HepG2 (cell line): Measurements from ENCODE around the gene PDZD7. TPM values are rescaled to one million over a fixed set of nuclear protein-coding genes. Genes with fewer than 3 reads are reported as not detected.

Experiments used
- ATM ChIP-seq: fragments of 450-650 bp; IDR thresholded peaks from 2 replicates; pipeline ENCODE4 v1.7.1; 2017; ENCODE audit warnings: mild to moderate bottlenecking, borderline replicate concordance
- GMEB2 ChIP-seq: IDR thresholded peaks from 2 replicates; pipeline ENCODE4 v1.6.1; 2016; ENCODE audit warnings: missing biosample characterization, missing genetic modification reagents, low read depth
- HIVEP1 ChIP-seq: sonication (generic); formaldehyde crosslinking; IDR thresholded peaks from 2 replicates; pipeline ENCODE4 v1.4.0; 2020; ENCODE audit warnings: mild to moderate bottlenecking, missing genetic modification reagents
- HMG20B ChIP-seq: conservative IDR thresholded peaks from 2 replicates; pipeline ENCODE4 v1.6.1; 2016; ENCODE audit warnings: missing genetic modification reagents, missing compliant biosample characterization
- HOXA3 ChIP-seq: sonication (generic); formaldehyde crosslinking; IDR thresholded peaks from 2 replicates; pipeline ENCODE4 v1.5.0; 2020; ENCODE audit warnings: missing genetic modification reagents
- KLF12 ChIP-seq: sonication (generic); formaldehyde crosslinking; IDR thresholded peaks from 2 replicates; pipeline ENCODE4 v1.4.0; 2020; ENCODE audit warnings: missing genetic modification reagents, borderline replicate concordance
- MXD3 ChIP-seq: IDR thresholded peaks from 2 replicates; pipeline ENCODE4 v1.6.1; 2016; ENCODE audit warnings: mild to moderate bottlenecking, missing biosample characterization, missing genetic modification reagents
- MXI1 ChIP-seq: IDR thresholded peaks from 3 replicates; pipeline ENCODE4 v1.6.1; 2012; ENCODE audit warnings: low read depth, low read length, inconsistent platforms, borderline replicate concordance
- NONO ChIP-seq, 2 experiments: fragments of 450-650 bp in 1 of 2; sonication (generic) in 1 of 2; formaldehyde crosslinking in 1 of 2; IDR thresholded peaks in 1 of 2; conservative IDR thresholded peaks in 1 of 2; 2 replicates each; pipeline versions ENCODE4 v1.6.1 to v1.8.0; 2017 to 2022; ENCODE audit warnings: mild to moderate bottlenecking in 1 of 2, missing genetic modification reagents in 1 of 2, moderate library complexity in 1 of 2
- PAF1 ChIP-seq: IDR thresholded peaks from 2 replicates; pipeline ENCODE4 v1.6.1; 2016; ENCODE audit warnings: missing genetic modification reagents, missing compliant biosample characterization
- PRDM15 ChIP-seq: sonication (generic); formaldehyde crosslinking; IDR thresholded peaks from 2 replicates; pipeline ENCODE4 v1.4.0; 2020; ENCODE audit warnings: missing genetic modification reagents
- RBM39 ChIP-seq: fragments of 200-400 bp; formaldehyde crosslinking; IDR thresholded peaks from one replicate; pipeline ENCODE4 v1.6.1; 2018; ENCODE audit warnings: antibody characterized with exemption, mild to moderate bottlenecking, low read depth, low read length; ENCODE audit not compliant: poor library complexity, severe bottlenecking
- RXRA ChIP-seq: sonication (generic); formaldehyde crosslinking; IDR thresholded peaks from 2 replicates; pipeline ENCODE4 v1.5.1; 2020; ENCODE audit warnings: missing genetic modification reagents
- SKI ChIP-seq: fragments of 450-650 bp; IDR thresholded peaks from one replicate; pipeline ENCODE4 v1.6.1; 2018; ENCODE audit warnings: mild to moderate bottlenecking; ENCODE audit not compliant: partially characterized antibody
- SMAD1 ChIP-seq: sonication (generic); formaldehyde crosslinking; IDR thresholded peaks from 2 replicates; pipeline ENCODE4 v1.4.0; 2020; ENCODE audit warnings: missing genetic modification reagents, low read depth, mild to moderate bottlenecking, borderline replicate concordance
- SOX13 ChIP-seq, 3 experiments: fragments of 450-650 bp in 1 of 3; sonication (generic) in 1 of 3; formaldehyde crosslinking in 1 of 3; IDR thresholded peaks in 2 of 3; conservative IDR thresholded peaks in 1 of 3; 2 replicates each; pipeline versions ENCODE4 v1.5.0 to v1.6.1; 2016 to 2020; ENCODE audit warnings: antibody characterized with exemption in 1 of 3, mild to moderate bottlenecking in 1 of 3, missing compliant biosample characterization in 1 of 3, missing genetic modification reagents in 1 of 3, moderate library complexity in 1 of 3
- TEAD3 ChIP-seq: optimal IDR thresholded peaks from 2 replicates; pipeline ENCODE3; 2016; ENCODE audit warnings: borderline replicate concordance
- THAP11 ChIP-seq: IDR thresholded peaks from 2 replicates; pipeline ENCODE4 v1.6.1; 2016; ENCODE audit warnings: missing biosample characterization, missing genetic modification reagents
- TRIM22 ChIP-seq: fragments of 450-650 bp; IDR thresholded peaks from 2 replicates; pipeline ENCODE4 v1.6.1; 2017
- ZNF234 ChIP-seq: sonication (generic); formaldehyde crosslinking; conservative IDR thresholded peaks from 2 replicates; pipeline ENCODE4 v1.5.1; 2020; ENCODE audit warnings: mild to moderate bottlenecking, missing genetic modification reagents
- ZNF678 ChIP-seq: sonication (generic); formaldehyde crosslinking; IDR thresholded peaks from 2 replicates; pipeline ENCODE4 v1.4.0; 2020; ENCODE audit warnings: mild to moderate bottlenecking, missing genetic modification reagents
- ZNF766 ChIP-seq: sonication (generic); formaldehyde crosslinking; IDR thresholded peaks from 2 replicates; pipeline ENCODE4 v1.5.0; 2020; ENCODE audit warnings: missing genetic modification reagents, borderline replicate concordance
- ZNF768 ChIP-seq: sonication (generic); formaldehyde crosslinking; IDR thresholded peaks from 2 replicates; pipeline ENCODE4 v1.4.0; 2020; ENCODE audit warnings: missing genetic modification reagents
- polyA plus RNA-seq, 8 experiments: library from polyadenylated mRNA; depleted of rRNA in 3 of 8; stranded (reverse) in 7 of 8; unstranded in 1 of 8; fragments of >200 nt; fragmentation: Illumina TruSeq in 4 of 8; extraction: Trizol in 4 of 8; gene quantifications; 2 replicates each; pipeline versions ENCODE4 v1.2.1 to v1.2.3, GENCODE V29; 2011 to 2016; ENCODE audit warnings: low read depth in 4 of 8, missing spikeins in 1 of 8, mixed read lengths in 1 of 8; ENCODE audit not compliant: insufficient read depth in 1 of 8
- total RNA-seq, 5 experiments: library from RNA; depleted of rRNA; stranded (reverse); fragments of >200 nt; fragmentation: Illumina TruSeq; extraction: Trizol; gene quantifications; 2 replicates each; pipeline ENCODE4 v1.2.3, GENCODE V29; 2016; ENCODE audit warnings: low read depth in 1 of 5

PDZD7 gene
- total and polyA plus RNA-seq, 2 of the 13 experiments (the other 11 are each of a cell fraction or from before 2014, with no cell fraction given) = 0.58 to 0.73 TPM

GRCh38 chr10:101067356-101068083 lies 36.6 kb upstream of the PDZD7 start (continued):
- 0 out of 2 replicates have a peak, but pooled peaks have one; percentile 53 for TF ChIP-seq KLF12 (CRISPR knock-in tag)
- no peak for TF ChIP-seq ZNF234 (CRISPR knock-in tag)
- TF ChIP-seq MXI1 = peak; percentile 33; the same call in 1 of the 3 replicates
- TF ChIP-seq HIVEP1 (CRISPR knock-in tag) = peak; percentile 36; the same call in 1 of the 2 replicates
- peak; percentile 40; the same call in 1 of the 2 replicates for TF ChIP-seq HOXA3 (CRISPR knock-in tag)
- TF ChIP-seq RBM39 = peak; percentile 17
- no peak for TF ChIP-seq SOX13 (IDR thresholded peaks at IDR 0.05)
- TF ChIP-seq SOX13 (CRISPR knock-in tag; conservative IDR thresholded peaks at IDR 0.05 in 1 of 2, IDR thresholded peaks at IDR 0.05 in 1 of 2) = no peak
- TF ChIP-seq GMEB2 (CRISPR knock-in tag) = no peak
- no peak for TF ChIP-seq ATM
- TF ChIP-seq TEAD3 (CRISPR knock-in tag) = peak; percentile 18
- 0 out of 2 replicates have a peak, but pooled peaks have one; percentile 43 for TF ChIP-seq THAP11
- no peak for TF ChIP-seq ZNF678
- TF ChIP-seq NONO (IDR thresholded peaks at IDR 0.05) = no peak
- TF ChIP-seq NONO (CRISPR knock-in tag; conservative IDR thresholded peaks at IDR 0.05) = peak; percentile 68
- TF ChIP-seq TRIM22 = no peak
- TF ChIP-seq PAF1 = no peak
- peak; percentile 68; the same call in 1 of the 2 replicates for TF ChIP-seq RXRA (CRISPR knock-in tag)
- TF ChIP-seq PRDM15 (CRISPR knock-in tag) = peak; percentile 25; the same call in 1 of the 2 replicates
- TF ChIP-seq ZNF766 (CRISPR knock-in tag) = no peak
- TF ChIP-seq SKI = no peak
- TF ChIP-seq ZNF768 (CRISPR knock-in tag) = peak; percentile 66; the same call in 1 of the 2 replicates
- no peak for TF ChIP-seq HMG20B (CRISPR knock-in tag)
- TF ChIP-seq SMAD1 = no peak
- 0 out of 2 replicates have a peak, but pooled peaks have one; percentile 27 for TF ChIP-seq MXD3
